ENCODE data around the gene PASD1. TPM values are rescaled to one million over a fixed set of nuclear protein-coding genes. Genes with fewer than 3 reads are reported as not detected.

Gene PASD1
- total and polyA plus RNA-seq, 10 of the 15 experiments (the other 5 are each of a cell fraction or from before 2014, with no cell fraction given) = under 0.01 to 0.01 TPM; not detected in 8

DNA sequence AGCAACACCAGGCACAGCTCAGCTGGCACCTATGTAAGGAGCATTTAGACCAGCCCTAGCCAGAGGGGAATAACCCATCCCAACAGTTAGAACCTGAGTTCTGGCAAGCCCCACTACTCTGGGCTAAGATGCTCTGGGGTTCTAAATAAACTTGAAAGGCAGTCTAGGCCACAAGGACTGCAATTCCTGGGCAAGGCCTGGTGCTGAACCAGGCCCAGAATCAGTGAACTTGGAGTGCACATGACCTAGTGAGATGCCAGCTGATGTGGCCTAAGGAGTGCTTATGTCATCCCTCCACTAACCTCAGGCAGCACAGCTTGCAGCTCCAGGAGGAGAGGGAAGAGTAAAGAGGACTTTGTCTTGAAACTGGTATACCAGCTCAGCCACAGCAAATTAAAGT, 124.2 kb downstream of the PASD1 start:
- intact Hi-C loops (cut with micrococcal nuclease; ENCODE audit: unreplicated experiment) = loop anchor here (10.0 kb wide), 1 partner anchor 323 kb away; no protein-coding TSS in a partner anchor
- TF ChIP-seq SPI1 (IDR thresholded peaks at IDR 0.05; ENCODE audit: borderline replicate concordance, insufficient read depth, low read depth, low read length) (no peak), SREBF1 (IDR thresholded peaks at IDR 0.05; ENCODE audit: low read length) (no peak)
- in situ Hi-C loops (cut with MboI) = loop anchor here (25.0 kb wide), 1 partner anchor 925 kb away; no protein-coding TSS in a partner anchor
- ChIA-PET CTCF (interaction anchor here (1.0 kb wide), 1 partner anchor 66 kb away, joined by 3 read pairs; no protein-coding TSS in a partner anchor), SMC1A (ENCODE audit: uncharacterized antibody, unreplicated experiment) (no interaction called here), RAD21 (ENCODE audit: unreplicated experiment) (no interaction called here), POLR2A (no interaction called here)
- Histone ChIP-seq H3K4me3 (no peak overlapping the region), H3K4me2 (ENCODE audit: control insufficient read depth, insufficient read depth) (no peak overlapping the region), H3K79me2 (ENCODE audit: control insufficient read depth, insufficient read depth, low read length) (no peaks in the 10 kb centered on the region), H3K9me3 (replicated peaks; ENCODE audit: control insufficient read depth, insufficient read depth, low read length) (no peaks in the 10 kb centered on the region), H4K20me1 (ENCODE audit: control insufficient read depth, insufficient read depth) (no peaks in the 10 kb centered on the region), H2AFZ (ENCODE audit: control insufficient read depth, low read depth, low read length) (no peak overlapping the region), H3K9ac (ENCODE audit: control insufficient read depth, insufficient read depth, low read length) (no peak overlapping the region), H3K27me3 (replicated peaks in 1 of 2; ENCODE audit: control insufficient read depth in 2 of 2, insufficient read depth in 2 of 2, low read length in 1 of 2) (0 out of 4 replicates have a peak, but pooled peaks cover 0 to 2% of the 10 kb centered on the region in 2 experiments), H3K27ac (ENCODE audit: control insufficient read depth, insufficient read depth) (no peak overlapping the region), H3K4me1 (ENCODE audit: control insufficient read depth, insufficient read depth, low read length) (no peaks in the 10 kb centered on the region), H3K36me3 (ENCODE audit: control insufficient read depth in 2 of 2, insufficient read depth in 2 of 2, low read length in 1 of 2) (no peaks in the 10 kb centered on the region)
- FAIRE-seq (no peak), ATAC-seq (no peak), DNase-seq (ENCODE audit: low read depth, low spot score) (no peak)
- BruUV-seq (replicated peaks) = no TSS peak

DNA sequence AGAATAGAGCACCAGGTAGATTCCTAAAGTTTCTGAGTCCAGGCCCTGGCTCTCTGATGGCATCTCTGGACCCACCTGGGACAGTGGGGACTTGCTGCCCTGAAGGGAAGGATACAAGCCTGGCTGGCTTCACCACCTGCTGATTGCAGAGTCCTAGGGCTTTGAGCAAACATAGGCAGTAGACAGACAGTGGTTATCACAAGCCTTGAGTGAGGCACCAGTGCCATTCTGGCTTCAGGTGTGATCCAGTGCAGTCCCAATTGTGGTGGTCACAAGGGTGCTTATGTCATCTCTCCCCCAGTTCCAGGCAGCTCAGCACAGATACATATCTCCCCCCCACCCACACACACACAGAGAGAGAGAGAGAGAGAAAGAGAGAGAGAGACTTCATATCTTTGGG, 125.2 kb downstream of the PASD1 start:
- no peaks in the 10 kb centered on the region for H3K4me1 ChIP-seq (ENCODE audit: control insufficient read depth, insufficient read depth, low read length)
- no peak for ATAC-seq
- H2AFZ ChIP-seq (ENCODE audit: control insufficient read depth, low read depth, low read length) = no peak overlapping the region
- CTCF ChIA-PET = no interaction called here
- no peaks in the 10 kb centered on the region for H4K20me1 ChIP-seq (ENCODE audit: control insufficient read depth, insufficient read depth)
- no peak for DNase-seq (ENCODE audit: low read depth, low spot score)
- in situ Hi-C loops (cut with MboI) = loop anchor here (25.0 kb wide), 1 partner anchor 926 kb away; no protein-coding TSS in a partner anchor
- no peaks in the 10 kb centered on the region for H3K79me2 ChIP-seq (ENCODE audit: control insufficient read depth, insufficient read depth, low read length)
- H3K4me3 ChIP-seq = no peak overlapping the region
- H3K9me3 ChIP-seq (replicated peaks; ENCODE audit: control insufficient read depth, insufficient read depth, low read length) = no peaks in the 10 kb centered on the region
- POLR2A ChIA-PET = no interaction called here
- SMC1A ChIA-PET (ENCODE audit: uncharacterized antibody, unreplicated experiment) = no interaction called here
- RAD21 ChIA-PET (ENCODE audit: unreplicated experiment) = no interaction called here
- H3K27me3 ChIP-seq (replicated peaks in 1 of 2; ENCODE audit: control insufficient read depth in 2 of 2, insufficient read depth in 2 of 2, low read length in 1 of 2) = no peaks in the 10 kb centered on the region
- no peak overlapping the region for H3K27ac ChIP-seq (ENCODE audit: control insufficient read depth, insufficient read depth)
- H3K4me2 ChIP-seq (ENCODE audit: control insufficient read depth, insufficient read depth) = no peak overlapping the region
- FAIRE-seq = no peak
- intact Hi-C loops (cut with micrococcal nuclease; ENCODE audit: unreplicated experiment) = loop anchor here (10.0 kb wide), 1 partner anchor 324 kb away; no protein-coding TSS in a partner anchor
- H3K9ac ChIP-seq (ENCODE audit: control insufficient read depth, insufficient read depth, low read length) = no peak overlapping the region
- BruUV-seq (replicated peaks) = no TSS peak
- no peaks in the 10 kb centered on the region for H3K36me3 ChIP-seq (ENCODE audit: control insufficient read depth in 2 of 2, insufficient read depth in 2 of 2, low read length in 1 of 2)
- TF ChIP-seq SREBF1 (IDR thresholded peaks at IDR 0.05; ENCODE audit: low read length) (no peak), NR2C2 (IDR thresholded peaks at IDR 0.05; ENCODE audit: borderline replicate concordance, control insufficient read depth, insufficient read length, low read depth) (no peak), CBX3 (IDR thresholded peaks at IDR 0.05; ENCODE audit: borderline replicate concordance, low read depth) (no peak)
- TF ChIP-seq, protein P1, sequence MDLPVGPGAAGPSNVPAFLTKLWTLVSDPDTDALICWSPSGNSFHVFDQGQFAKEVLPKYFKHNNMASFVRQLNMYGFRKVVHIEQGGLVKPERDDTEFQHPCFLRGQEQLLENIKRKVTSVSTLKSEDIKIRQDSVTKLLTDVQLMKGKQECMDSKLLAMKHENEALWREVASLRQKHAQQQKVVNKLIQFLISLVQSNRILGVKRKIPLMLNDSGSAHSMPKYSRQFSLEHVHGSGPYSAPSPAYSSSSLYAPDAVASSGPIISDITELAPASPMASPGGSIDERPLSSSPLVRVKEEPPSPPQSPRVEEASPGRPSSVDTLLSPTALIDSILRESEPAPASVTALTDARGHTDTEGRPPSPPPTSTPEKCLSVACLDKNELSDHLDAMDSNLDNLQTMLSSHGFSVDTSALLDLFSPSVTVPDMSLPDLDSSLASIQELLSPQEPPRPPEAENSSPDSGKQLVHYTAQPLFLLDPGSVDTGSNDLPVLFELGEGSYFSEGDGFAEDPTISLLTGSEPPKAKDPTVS (IDR thresholded peaks at IDR 0.05; ENCODE audit: low read depth, low read length) = no peak
